ENCODE results near the gene NME4.

- TF ChIP-seq EZH2 (IDR thresholded peaks at IDR 0.05): no peak
- no peak for TF ChIP-seq ATF3 (IDR thresholded peaks at IDR 0.05)
- no peak for TF ChIP-seq CTCF (IDR thresholded peaks at IDR 0.05 in 2 of 3, conservative IDR thresholded peaks at IDR 0.05 in 1 of 3; ENCODE audit: borderline replicate concordance in 1 of 3, insufficient read depth in 1 of 3, low read depth in 2 of 3, low read length in 2 of 3)
- no peak for TF ChIP-seq POLR2A (IDR thresholded peaks at IDR 0.05; ENCODE audit: borderline replicate concordance, extremely low read depth, insufficient read depth, insufficient read length)
- TF ChIP-seq TCF7L2 (IDR thresholded peaks at IDR 0.05; ENCODE audit: borderline replicate concordance, extremely low read depth, insufficient read depth, insufficient read length): no peak
- no peak for TF ChIP-seq YY1 (IDR thresholded peaks at IDR 0.05; ENCODE audit: extremely low read depth, insufficient replicate concordance, low read depth, low read length)
- TF ChIP-seq JUND (IDR thresholded peaks at IDR 0.05): no peak
- TF ChIP-seq REST (IDR thresholded peaks at IDR 0.05; ENCODE audit: low read depth): no peak
- TF ChIP-seq RAD21 (IDR thresholded peaks at IDR 0.05; ENCODE audit: low read depth): no peak
- no peak for TF ChIP-seq MAX (IDR thresholded peaks at IDR 0.05)
- no peak for TF ChIP-seq SIN3A (IDR thresholded peaks at IDR 0.05; ENCODE audit: low read depth)
- no peak for TF ChIP-seq CEBPB (IDR thresholded peaks at IDR 0.05; ENCODE audit: low read depth)
- TF ChIP-seq POLR2AphosphoS5 (IDR thresholded peaks at IDR 0.05; ENCODE audit: low read depth, low read length): no peak
Observed at GRCh38 chr16:353404-354290, 43.4 kb upstream of the NME4 start.

Data from HCT116 (cell line).